ENCODE measurements around the gene XYLT2. TPM values are rescaled to one million over a fixed set of nuclear protein-coding genes. Genes with fewer than 3 reads are reported as not detected.

The XYLT2 gene
- total and polyA plus RNA-seq, 2 of the 13 experiments (the other 11 are each of a cell fraction or from before 2014, with no cell fraction given): 17.0 to 22.1 TPM

DNA sequence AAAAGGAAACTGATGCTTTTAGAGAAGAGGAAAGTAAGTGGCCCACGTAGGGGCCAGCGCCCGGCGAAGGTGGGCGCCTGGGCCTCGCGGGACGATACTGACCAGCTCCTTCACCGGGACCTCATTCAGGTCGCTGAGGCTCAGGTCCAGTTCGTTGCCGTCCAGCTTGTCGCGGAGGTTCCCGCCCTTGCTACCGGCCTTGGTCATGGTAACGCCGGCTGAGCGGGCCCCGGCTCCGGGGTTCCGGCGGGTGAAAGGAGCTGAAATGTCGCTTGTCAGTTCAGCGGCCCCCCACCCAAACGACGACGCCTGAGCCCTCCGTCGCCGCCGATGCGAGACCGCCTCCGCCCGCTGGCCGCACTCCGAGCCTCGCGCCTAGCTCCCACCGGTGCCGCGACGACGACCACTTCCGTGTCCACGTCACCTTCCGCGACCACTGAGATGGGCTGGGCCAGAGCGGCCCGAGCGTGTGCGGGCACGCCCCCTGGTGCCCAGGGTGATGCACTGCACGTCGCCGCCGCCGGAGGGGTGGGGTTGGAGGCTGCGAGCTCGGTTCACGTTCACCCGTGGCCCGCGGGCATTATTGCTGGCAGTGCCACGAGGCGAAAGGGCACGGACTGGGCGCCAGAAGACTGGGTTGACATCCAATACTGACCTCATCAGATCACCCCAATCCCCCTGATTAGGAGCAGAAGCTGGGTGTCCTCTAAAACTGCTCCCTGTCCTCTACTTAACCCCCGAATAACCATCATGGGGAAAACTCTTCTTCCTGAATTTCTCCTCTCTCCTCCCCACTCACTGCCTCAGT, 51.4 kb downstream of the XYLT2 start, which contains the start of gene LRRC59 (continued):
- TF ChIP-seq ETV5 (CRISPR knock-in tag; IDR thresholded peaks at IDR 0.05; ENCODE audit: borderline replicate concordance): peak; percentile 88
- TF ChIP-seq GABPB1 (CRISPR knock-in tag; IDR thresholded peaks at IDR 0.05): peak; percentile 99
- peak; percentile 66; the same call in 1 of the 2 replicates for TF ChIP-seq ZNF841 (CRISPR knock-in tag; IDR thresholded peaks at IDR 0.05; ENCODE audit: borderline replicate concordance)
- no peak for TF ChIP-seq ZNF562 (CRISPR knock-in tag; IDR thresholded peaks at IDR 0.05; ENCODE audit: borderline replicate concordance)
- TF ChIP-seq ZNF260 (CRISPR knock-in tag; IDR thresholded peaks at IDR 0.05; ENCODE audit: borderline replicate concordance, low read depth): no peak
- peak; percentile 20; the same call in 1 of the 2 replicates for TF ChIP-seq HNF4G (IDR thresholded peaks at IDR 0.05; ENCODE audit: borderline replicate concordance, low read depth, low read length)
- peak; percentile 81 for TF ChIP-seq HNF4G (CRISPR knock-in tag; IDR thresholded peaks at IDR 0.05; ENCODE audit: borderline replicate concordance, low read depth)
- TF ChIP-seq ZNF782 (CRISPR knock-in tag; IDR thresholded peaks at IDR 0.05; ENCODE audit: borderline replicate concordance): peak; percentile 91
- peak; percentile 92; the same call in 1 of the 2 replicates for TF ChIP-seq MEIS2 (CRISPR knock-in tag; IDR thresholded peaks at IDR 0.05)
- no peak for TF ChIP-seq ZNF577 (CRISPR knock-in tag; IDR thresholded peaks at IDR 0.05; ENCODE audit: borderline replicate concordance, low read depth)
- TF ChIP-seq THRA (CRISPR knock-in tag; IDR thresholded peaks at IDR 0.05; ENCODE audit: borderline replicate concordance): peak; percentile 94
- TF ChIP-seq, protein P1, sequence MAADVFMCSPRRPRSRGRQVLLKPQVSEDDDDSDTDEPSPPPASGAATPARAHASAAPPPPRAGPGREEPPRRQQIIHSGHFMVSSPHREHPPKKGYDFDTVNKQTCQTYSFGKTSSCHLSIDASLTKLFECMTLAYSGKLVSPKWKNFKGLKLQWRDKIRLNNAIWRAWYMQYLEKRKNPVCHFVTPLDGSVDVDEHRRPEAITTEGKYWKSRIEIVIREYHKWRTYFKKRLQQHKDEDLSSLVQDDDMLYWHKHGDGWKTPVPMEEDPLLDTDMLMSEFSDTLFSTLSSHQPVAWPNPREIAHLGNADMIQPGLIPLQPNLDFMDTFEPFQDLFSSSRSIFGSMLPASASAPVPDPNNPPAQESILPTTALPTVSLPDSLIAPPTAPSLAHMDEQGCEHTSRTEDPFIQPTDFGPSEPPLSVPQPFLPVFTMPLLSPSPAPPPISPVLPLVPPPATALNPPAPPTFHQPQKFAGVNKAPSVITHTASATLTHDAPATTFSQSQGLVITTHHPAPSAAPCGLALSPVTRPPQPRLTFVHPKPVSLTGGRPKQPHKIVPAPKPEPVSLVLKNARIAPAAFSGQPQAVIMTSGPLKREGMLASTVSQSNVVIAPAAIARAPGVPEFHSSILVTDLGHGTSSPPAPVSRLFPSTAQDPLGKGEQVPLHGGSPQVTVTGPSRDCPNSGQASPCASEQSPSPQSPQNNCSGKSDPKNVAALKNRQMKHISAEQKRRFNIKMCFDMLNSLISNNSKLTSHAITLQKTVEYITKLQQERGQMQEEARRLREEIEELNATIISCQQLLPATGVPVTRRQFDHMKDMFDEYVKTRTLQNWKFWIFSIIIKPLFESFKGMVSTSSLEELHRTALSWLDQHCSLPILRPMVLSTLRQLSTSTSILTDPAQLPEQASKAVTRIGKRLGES (CRISPR knock-in tag; IDR thresholded peaks at IDR 0.05; ENCODE audit: borderline replicate concordance): no peak
- peak; percentile 98 for TF ChIP-seq ZNF607 (CRISPR knock-in tag; IDR thresholded peaks at IDR 0.05; ENCODE audit: borderline replicate concordance)
- 0 out of 2 replicates have a peak, but pooled peaks have one; percentile 15 for TF ChIP-seq PREB (CRISPR knock-in tag; IDR thresholded peaks at IDR 0.05)
- peak; percentile 100 for TF ChIP-seq CBX1 (IDR thresholded peaks at IDR 0.05; ENCODE audit: low read depth)
- TF ChIP-seq KLF13 (CRISPR knock-in tag; IDR thresholded peaks at IDR 0.05): no peak
- no peak for TF ChIP-seq SYNCRIP (IDR thresholded peaks at IDR 0.05; ENCODE audit: insufficient read depth, low read depth, low read length)
- TF ChIP-seq GTF2F1 (IDR thresholded peaks at IDR 0.05; ENCODE audit: low read length): peak; percentile 50; the same call in 1 of the 2 replicates
- peak; percentile 71 for TF ChIP-seq PAXIP1 (CRISPR knock-in tag; conservative IDR thresholded peaks at IDR 0.05)
- TF ChIP-seq ATF7-NPFF (CRISPR knock-in tag; IDR thresholded peaks at IDR 0.05; ENCODE audit: low read depth): peak; percentile 100

Data from HepG2 (cell line).